BLaER1 treated with 17β-estradiol and CSF1 and Interleukin-3, amounts not matched to agents 10 nM and 100 nM (cell line): ENCODE results near the gene MAP2K7.

Source experiments
- H3K27ac ChIP-seq, 11 experiments: shearing (Covaris generic); formaldehyde crosslinking; 2 replicates each; pipeline ENCODE4 v1.8.1; 2022
- H3K27me3 ChIP-seq, 11 experiments: shearing (Covaris generic); formaldehyde crosslinking; 2 replicates each; pipeline ENCODE4 v1.8.1; 2022
- H3K36me3 ChIP-seq, 11 experiments: shearing (Covaris generic); formaldehyde crosslinking; 2 replicates each; pipeline ENCODE4 v1.8.1; 2022
- H3K4me1 ChIP-seq, 10 experiments: shearing (Covaris generic); formaldehyde crosslinking; 2 replicates each; pipeline ENCODE4 v1.8.1; 2022
- H3K4me2 ChIP-seq, 11 experiments: shearing (Covaris generic); formaldehyde crosslinking; 2 replicates each; pipeline ENCODE4 v1.8.1; 2022
- H3K4me3 ChIP-seq, 10 experiments: shearing (Covaris generic); formaldehyde crosslinking; 2 replicates each; pipeline ENCODE4 v1.8.1; 2022
- H3K9ac ChIP-seq, 11 experiments: shearing (Covaris generic); formaldehyde crosslinking; 2 replicates each; pipeline ENCODE4 v1.8.1; 2022
- H3K9me3 ChIP-seq, 11 experiments: shearing (Covaris generic); formaldehyde crosslinking; replicated peaks in 1 of 11; 2 replicates each; pipeline ENCODE4 v1.8.1; 2022
- H4K20me1 ChIP-seq, 11 experiments: shearing (Covaris generic); formaldehyde crosslinking; 2 replicates each; pipeline ENCODE4 v1.8.1; 2022
- Cebpa-rat ChIP-seq, 11 experiments: shearing (Covaris generic); IDR thresholded peaks; 2 replicates each; pipeline ENCODE4 v1.8.1; 2022

Gene MAP2K7

GRCh38 chr19:7864690-7865074 is 39.0 kb upstream of the MAP2K7 start:
- H3K27me3 ChIP-seq = peaks cover 39 to 60% (median 45%) of the 10 kb centered on the region in 11 experiments

GRCh38 chr19:7865262-7865911 is 38.3 kb upstream of the MAP2K7 start:
- Histone ChIP-seq H3K9ac (no peak overlapping the region), H3K4me3 (no peak overlapping the region), H3K27me3 (peaks cover 39 to 59% (median 45%) of the 10 kb centered on the region in 11 experiments), H3K4me2 (peak overlapping the region; percentile 2 to 62 (median 34); a peak in 18 of 22 replicates), H3K4me1 (peaks cover 47 to 75% (median 68%) of the 10 kb centered on the region in 10 experiments), H3K27ac (no peak overlapping the region), H3K36me3 (no peaks in the 10 kb centered on the region), H3K9me3 (no peaks in the 10 kb centered on the region), H4K20me1 (peaks cover 0 to 55% (median 36%) of the 10 kb centered on the region in 11 experiments; a peak in 17 of 22 replicates)
- no peak for TF ChIP-seq Cebpa-rat (IDR thresholded peaks at IDR 0.05)

More at GRCh38 chr19:7864690-7865074, 39.0 kb upstream of the MAP2K7 start:
- peaks cover 44 to 73% (median 65%) of the 10 kb centered on the region in 10 experiments for H3K4me1 ChIP-seq
- H3K27ac ChIP-seq = no peak overlapping the region
- no peaks in the 10 kb centered on the region for H3K36me3 ChIP-seq
- peak overlapping the region in 1 of 11 experiments; percentile 9; a peak in 1 of 22 replicates for H3K9ac ChIP-seq
- no peak for TF ChIP-seq Cebpa-rat (IDR thresholded peaks at IDR 0.05)
- peaks cover 0 to 59% (median 33%) of the 10 kb centered on the region in 11 experiments; a peak in 17 of 22 replicates for H4K20me1 ChIP-seq
- H3K4me2 ChIP-seq = peak overlapping the region; percentile 2 to 62 (median 34); a peak in 17 of 22 replicates
- H3K4me3 ChIP-seq = no peak overlapping the region
- no peaks in the 10 kb centered on the region for H3K9me3 ChIP-seq

- Histone ChIP-seq H3K27ac (no peak overlapping the region), H3K4me3 (no peak overlapping the region), H3K27me3 (peaks cover 33 to 47% (median 36%) of the 10 kb centered on the region in 11 experiments), H3K4me2 (no peak overlapping the region), H3K4me1 (peaks cover 51 to 73% (median 68%) of the 10 kb centered on the region in 10 experiments), H4K20me1 (peaks cover 0 to 55% (median 37%) of the 10 kb centered on the region in 11 experiments; a peak in 18 of 22 replicates), H3K9ac (no peak overlapping the region), H3K36me3 (no peaks in the 10 kb centered on the region), H3K9me3 (no peaks in the 10 kb centered on the region)
- TF ChIP-seq Cebpa-rat (IDR thresholded peaks at IDR 0.05) = no peak
These were observed 37.1 kb upstream of the MAP2K7 start for GRCh38 chr19:7866399-7867091.

GRCh38 chr19:7867092-7867844 is 36.4 kb upstream of the MAP2K7 start:
- H3K4me3 ChIP-seq = no peak overlapping the region
- peaks cover 26 to 40% (median 29%) of the 10 kb centered on the region in 11 experiments for H3K27me3 ChIP-seq
- no peaks in the 10 kb centered on the region for H3K36me3 ChIP-seq
- TF ChIP-seq Cebpa-rat (IDR thresholded peaks at IDR 0.05) = no peak
- H3K9me3 ChIP-seq = no peaks in the 10 kb centered on the region
- H4K20me1 ChIP-seq = peaks cover 0 to 51% (median 30%) of the 10 kb centered on the region in 11 experiments; a peak in 18 of 22 replicates
- no peak overlapping the region for H3K9ac ChIP-seq
- H3K4me1 ChIP-seq = peaks cover 49 to 72% (median 66%) of the 10 kb centered on the region in 10 experiments
- H3K4me2 ChIP-seq = peak overlapping the region in 7 of 11 experiments; percentile 90 to 98 (median 94); a peak in 12 of 22 replicates
- H3K27ac ChIP-seq = no peak overlapping the region

GRCh38 chr19:7868326-7868670 is 35.4 kb upstream of the MAP2K7 start:
- Histone ChIP-seq H3K27ac (peak overlapping the region in 1 of 11 experiments; percentile 14; a peak in 1 of 22 replicates), H3K4me3 (peak overlapping the region; percentile 49 to 67 (median 57); a peak in 19 of 20 replicates), H4K20me1 (peaks cover 0 to 56% (median 26%) of the 10 kb centered on the region in 11 experiments; a peak in 18 of 22 replicates), H3K9me3 (no peaks in the 10 kb centered on the region), H3K4me1 (peaks cover 59 to 78% (median 74%) of the 10 kb centered on the region in 10 experiments), H3K36me3 (no peaks in the 10 kb centered on the region), H3K27me3 (peaks cover 21 to 39% (median 27%) of the 10 kb centered on the region in 11 experiments), H3K4me2 (peak overlapping the region; percentile 90 to 100 (median 96)), H3K9ac (peak overlapping the region in 4 of 11 experiments; percentile 35 to 68 (median 48); a peak in 5 of 22 replicates)
- no peak for TF ChIP-seq Cebpa-rat (IDR thresholded peaks at IDR 0.05)

GRCh38 chr19:7868671-7869452 is 34.8 kb upstream of the MAP2K7 start:
- no peak for TF ChIP-seq Cebpa-rat (IDR thresholded peaks at IDR 0.05)
- H3K27ac ChIP-seq = peak overlapping the region in 8 of 11 experiments; percentile 8 to 39 (median 33); a peak in 8 of 22 replicates
- peaks cover 59 to 78% (median 74%) of the 10 kb centered on the region in 10 experiments for H3K4me1 ChIP-seq
- peak overlapping the region; percentile 22 to 68 (median 44); a peak in 16 of 22 replicates for H3K9ac ChIP-seq
- peaks cover 0 to 50% (median 21%) of the 10 kb centered on the region in 11 experiments; a peak in 16 of 22 replicates for H4K20me1 ChIP-seq
- H3K27me3 ChIP-seq = peaks cover 15 to 39% (median 21%) of the 10 kb centered on the region in 11 experiments
- H3K9me3 ChIP-seq = no peaks in the 10 kb centered on the region
- H3K4me2 ChIP-seq = peak overlapping the region; percentile 90 to 100 (median 96)
- H3K4me3 ChIP-seq = peak overlapping the region; percentile 49 to 67 (median 57)
- H3K36me3 ChIP-seq = no peaks in the 10 kb centered on the region

- Histone ChIP-seq H3K27me3 (peaks cover 9 to 39% (median 15%) of the 10 kb centered on the region in 11 experiments; a peak in 20 of 22 replicates), H3K4me2 (peak overlapping the region; percentile 90 to 100 (median 96)), H3K9me3 (no peaks in the 10 kb centered on the region), H3K4me3 (peak overlapping the region; percentile 49 to 67 (median 57)), H4K20me1 (peaks cover 0 to 47% (median 17%) of the 10 kb centered on the region in 11 experiments; a peak in 12 of 22 replicates), H3K27ac (peak overlapping the region in 4 of 11 experiments; percentile 4 to 33 (median 32); a peak in 4 of 22 replicates), H3K36me3 (no peaks in the 10 kb centered on the region), H3K9ac (peak overlapping the region; percentile 22 to 68 (median 44); a peak in 16 of 22 replicates), H3K4me1 (peaks cover 57 to 78% (median 73%) of the 10 kb centered on the region in 10 experiments)
- TF ChIP-seq Cebpa-rat (IDR thresholded peaks at IDR 0.05) = no peak
These were observed 34.2 kb upstream of the MAP2K7 start for GRCh38 chr19:7869453-7869909.
